ENCODE measurements around the gene TMEM41A. TPM values are rescaled to one million over a fixed set of nuclear protein-coding genes. Genes with fewer than 3 reads are reported as not detected.

TMEM41A gene
- 17.8 TPM for total RNA-seq

GRCh38 chr3:185498503-185499396 is at the start of gene TMEM41A:
TMEM41A (minus strand) TSS chr3:185499035; CDS start chr3:185498961, 74 bp downstream.

Other genes with a start within 250 kb of the TMEM41A start
- 7.3 TPM for gene EHHADH, start 245.0 kb downstream of the TMEM41A start, total RNA-seq
- 69.7 TPM for gene MAP3K13, start 135.9 kb downstream of the TMEM41A start, total RNA-seq
- gene LIPH, start 53.6 kb upstream of the TMEM41A start, total RNA-seq: 3.3 TPM
- gene SENP2, start 87.3 kb upstream of the TMEM41A start, total RNA-seq: 55.0 TPM